Pancreas (tissue), 10 donors: ENCODE results near the gene CSNK1E. TPM values are rescaled to one million over a fixed set of nuclear protein-coding genes. Genes with fewer than 3 reads are reported as not detected.

ENCODE experiments used
- ATAC-seq, 4 donors: fragments of 200-7000 bp; cut with Tn5 transposase; one replicate each; pipeline versions ENCODE4 v1.8.0 to v1.9.1; 2020; ENCODE audit warnings: mild to moderate bottlenecking in 4 of 4, moderate library complexity in 4 of 4
- DNase-seq, 6 donors: peaks; one replicate each; pipeline ENCODE4 v3.0.0-alpha.2; 2020
- FAIRE-seq: peaks from 2 replicates; lab custom pipeline; 2012; peaks lifted over from hg19 to GRCh38; lab: Jason Lieb, UNC
- H3K27ac ChIP-seq, 4 donors: fragments of 200-600 bp; sonication (generic); 1 replicate in 3 of 4; 2 replicates in 1 of 4; pipeline versions ENCODE4 v1.5.0 to v1.8.0; 2020
- H3K27me3 ChIP-seq, 4 donors: fragments of 200-600 bp; one replicate each; pipeline ENCODE4 v1.8.0; 2021
- H3K36me3 ChIP-seq, 3 donors: fragments of 200-600 bp; sonication (generic) in 1 of 3; one replicate each; pipeline versions ENCODE4 v1.5.0 to v1.8.0; 2020 to 2021
- H3K4me1 ChIP-seq, 3 donors: fragments of 200-600 bp; one replicate each; pipeline ENCODE4 v1.8.0; 2021
- H3K4me3 ChIP-seq, 4 donors: fragments of 200-600 bp; sonication (generic) in 2 of 4; one replicate each; pipeline versions ENCODE4 v1.5.0 to v1.8.0; 2020 to 2021
- H3K9me3 ChIP-seq, 4 donors: fragments of 200-600 bp; one replicate each; pipeline ENCODE4 v1.8.0; 2021
- CTCF ChIP-seq, 4 donors: fragments of 200-600 bp; sonication (generic) in 3 of 4; IDR thresholded peaks; one replicate each; pipeline versions ENCODE4 v1.5.0 to v1.8.0; 2021; ENCODE audit warnings: antibody characterized with exemption in 4 of 4
- WGBS, 2 donors: extraction: QIAGEN DNeasy Blood & Tissue Kit; methylation state at CpG; one replicate each; pipeline ENCODE4 v1.1.7; 2013; 5-methylcytosine and 5-hydroxymethylcytosine counted together
- intact Hi-C, 3 donors: fragments of 100-400 bp; cut with DNase I; formaldehyde crosslinking; loops; one replicate each; pipeline versions ENCODE4 v1.11.1 to v1.14.2; 2022
- polyA plus RNA-seq, 2 donors: library from polyadenylated mRNA; stranded (reverse); fragments of 200-250 nt; gene quantifications; one replicate each; pipeline ENCODE4 v1.2.3, GENCODE V29; 2013
- total RNA-seq, 6 donors: library from RNA; stranded (reverse); fragmentation: NEBNext Ultra II Directional in 4 of 6; extraction: Animal tissue kit (Norgen Biotek cat#: 25700) in 4 of 6; gene quantifications; one replicate each; pipeline versions ENCODE4 v1.2.1 to v1.2.4, GENCODE V29; 2021 to 2023
- donor health status: healthy with polysubstance abuse.
- donor health status: DM: no; HTN: no; CAD: no; lungs with moderate emphysema.
- donor health status: DM: no; HTN: no; CAD: no.
- donor health status: control.
- donor health status: control.
- donor health status: Bipolar disorder and iron deficiency.
- donor health status: DM: yes; HTN: yes; CAD: no.
- donor health status: DM: no; HTN: no; CAD: no.
- donor health status: DM: no; HTN: no; CAD: no.
- donor health status: DM: yes; HTN: yes; CAD: no.

The CSNK1E gene
- total and polyA plus RNA-seq, 8 donors, result 52.7 to 115 (median 61.7) TPM

- TF ChIP-seq CTCF (IDR thresholded peaks at IDR 0.05), result no peak
- no peak for FAIRE-seq
- no peaks in the 10 kb centered on the region for H3K27me3 ChIP-seq
- no peaks in the 10 kb centered on the region for H3K9me3 ChIP-seq
- intact Hi-C loops, result no loop called here
- no peak overlapping the region for H3K4me3 ChIP-seq
- no peaks in the 10 kb centered on the region for H3K4me1 ChIP-seq
- peaks cover 0 to 14% (median 0%) of the 10 kb centered on the region in 3 donors for H3K36me3 ChIP-seq
- no peak for DNase-seq
- 82 to 83% methylated on average over 13 of the region's 13 CpGs for WGBS, 2 donors
- ATAC-seq, result no peak
- H3K27ac ChIP-seq, result no peak overlapping the region
These were observed 66.4 kb downstream of the CSNK1E start for GRCh38 chr22:38250643-38251340.

- TF ChIP-seq CTCF (IDR thresholded peaks at IDR 0.05), result no peak
- no peaks in the 10 kb centered on the region for H3K27me3 ChIP-seq
- H3K36me3 ChIP-seq, result peaks cover 0 to 14% (median 0%) of the 10 kb centered on the region in 3 donors
- no peak overlapping the region for H3K4me3 ChIP-seq
- no peaks in the 10 kb centered on the region for H3K4me1 ChIP-seq
- no peaks in the 10 kb centered on the region for H3K9me3 ChIP-seq
- FAIRE-seq, result no peak
- intact Hi-C loops, result no loop called here
- no peak for ATAC-seq
- WGBS, 2 donors, result 94% methylated on average over 25 of the region's 25 CpGs
- no peak for DNase-seq
- H3K27ac ChIP-seq, result no peak overlapping the region
These were observed 67.2 kb downstream of the CSNK1E start for GRCh38 chr22:38249803-38250642.

- FAIRE-seq (no peak), ATAC-seq (no peak), DNase-seq (no peak)
- 95 to 97% methylated on average over 3 of the region's 3 CpGs for WGBS, 2 donors
- no peak overlapping the region for H3K4me3 ChIP-seq
- no peaks in the 10 kb centered on the region for H3K9me3 ChIP-seq
- H3K27ac ChIP-seq, result no peak overlapping the region
- intact Hi-C loops, result no loop called here
- no peak for TF ChIP-seq CTCF (IDR thresholded peaks at IDR 0.05)
- no peaks in the 10 kb centered on the region for H3K4me1 ChIP-seq
- H3K36me3 ChIP-seq, result peaks cover 0 to 21% (median 0%) of the 10 kb centered on the region in 3 donors
- H3K27me3 ChIP-seq, result no peaks in the 10 kb centered on the region
These were observed 67.9 kb downstream of the CSNK1E start for GRCh38 chr22:38249301-38249700.

- intact Hi-C loops, result no loop called here
- Histone ChIP-seq H3K27me3 (no peaks in the 10 kb centered on the region), H3K27ac (no peak overlapping the region), H3K4me3 (no peak overlapping the region), H3K36me3 (peaks cover 0 to 23% (median 0%) of the 10 kb centered on the region in 3 donors), H3K9me3 (no peaks in the 10 kb centered on the region), H3K4me1 (no peaks in the 10 kb centered on the region)
- TF ChIP-seq CTCF (IDR thresholded peaks at IDR 0.05), result no peak
- WGBS, 2 donors, result 96 to 98% methylated on average over 6 of the region's 6 CpGs
- FAIRE-seq, result no peak
- DNase-seq, result no peak
- ATAC-seq, result no peak
These were observed 69.0 kb downstream of the CSNK1E start for GRCh38 chr22:38248280-38248679.
